DMS79 treated with DMSO at 0.1 percent for 48 hours (cell line): ENCODE results near the gene SRRM3.
A peak's percentile ranks its signal among the peaks of the same experiment; 100 is the strongest.
"Not testable (repeated sequence)": the region's sequence is repeated elsewhere in the genome, so short reads cannot be mapped to it uniquely, and the experiment has no call there.

Experiments used
- DNase-seq: peaks from one replicate; lab custom pipeline; 2025; lab: John Stamatoyannopoulos, UW

The SRRM3 gene

GRCh38 chr7:76291351-76292212 lies 89.9 kb downstream of the SRRM3 start:
- DNase-seq = peak; percentile 82

DNA sequence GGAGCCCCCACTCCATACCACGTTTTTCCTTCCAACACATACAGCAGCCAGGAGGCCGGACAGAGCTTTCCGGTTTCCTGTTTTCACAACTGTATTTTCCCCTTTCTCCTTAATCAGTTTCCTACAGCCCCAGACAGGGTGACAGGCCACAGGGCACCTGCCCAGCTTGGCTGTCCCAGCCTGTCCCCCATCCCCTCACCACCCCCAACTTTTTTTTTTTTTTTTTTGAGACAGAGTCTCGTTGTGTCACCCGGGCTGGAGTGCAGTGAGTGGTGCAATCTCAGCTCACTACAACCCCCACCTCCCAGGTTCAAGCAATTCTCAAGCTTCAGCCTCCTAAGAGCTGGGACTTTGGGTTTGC lies 90.5 kb downstream of the SRRM3 start:
- DNase-seq = no peak

GRCh38 chr7:76292911-76293310 lies 91.2 kb downstream of the SRRM3 start:
- DNase-seq = not testable (repeated sequence)

DNA sequence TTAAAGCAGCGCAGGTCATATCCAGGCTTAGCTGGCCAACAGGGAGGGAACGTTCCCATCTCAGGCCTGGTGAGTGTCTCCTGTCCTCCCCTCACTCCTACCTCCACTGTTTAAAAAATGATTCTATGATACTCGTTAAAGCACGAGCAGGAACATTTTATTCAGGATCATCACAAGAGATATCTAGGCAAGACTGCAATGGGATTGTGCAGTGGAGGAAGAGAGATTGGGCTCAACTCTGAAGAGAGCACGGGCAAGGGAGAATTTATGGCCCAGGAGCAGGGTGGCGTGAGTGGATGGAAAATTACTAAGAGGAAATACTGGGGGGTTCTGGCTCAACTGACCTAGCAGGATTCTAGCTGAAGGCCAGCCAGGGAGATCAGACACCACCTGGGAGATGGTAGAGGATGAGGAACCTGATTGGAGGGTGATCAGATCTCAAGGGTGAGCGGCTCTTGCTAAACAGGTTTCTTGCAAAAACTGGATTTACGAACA lies 91.8 kb downstream of the SRRM3 start:
- DNase-seq = no peak

DNA sequence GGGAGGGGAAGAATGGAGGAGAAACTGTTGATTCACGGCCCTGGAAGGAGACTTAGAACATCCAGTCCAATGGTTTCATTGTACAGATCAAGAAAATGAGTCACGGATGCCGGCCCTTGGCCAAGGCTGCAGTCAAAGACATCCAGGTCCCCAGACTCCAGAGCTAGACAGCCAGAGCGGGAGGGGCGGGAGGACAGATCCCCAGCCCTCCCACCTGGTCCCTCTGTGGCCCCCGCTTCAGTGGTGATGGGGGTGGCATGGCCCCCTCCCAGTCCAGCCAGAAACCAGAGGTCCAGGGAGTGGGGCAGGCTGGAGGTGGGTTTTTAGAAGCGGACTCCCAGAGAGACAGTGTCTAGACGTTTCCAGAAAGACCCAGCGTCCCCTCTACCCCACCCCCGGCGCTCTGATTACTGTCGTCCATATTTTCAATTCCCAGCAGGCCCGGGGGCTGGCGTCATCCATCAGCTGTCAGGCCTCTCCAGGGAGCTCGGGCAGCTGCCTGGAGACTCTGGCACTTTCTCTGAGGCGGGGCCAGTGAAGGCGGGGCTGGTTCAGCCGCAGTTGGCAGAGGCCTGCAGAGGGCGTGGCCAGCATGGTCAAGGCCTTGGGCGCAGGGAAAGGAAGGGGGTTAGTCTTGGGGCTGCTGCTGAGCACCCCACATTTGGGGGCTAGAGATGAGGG lies 92.8 kb downstream of the SRRM3 start:
- peak; percentile 88 for DNase-seq

- peak; percentile 18 for DNase-seq
Observed at GRCh38 chr7:76296743-76297740, 95.3 kb downstream of the SRRM3 start.

DNA sequence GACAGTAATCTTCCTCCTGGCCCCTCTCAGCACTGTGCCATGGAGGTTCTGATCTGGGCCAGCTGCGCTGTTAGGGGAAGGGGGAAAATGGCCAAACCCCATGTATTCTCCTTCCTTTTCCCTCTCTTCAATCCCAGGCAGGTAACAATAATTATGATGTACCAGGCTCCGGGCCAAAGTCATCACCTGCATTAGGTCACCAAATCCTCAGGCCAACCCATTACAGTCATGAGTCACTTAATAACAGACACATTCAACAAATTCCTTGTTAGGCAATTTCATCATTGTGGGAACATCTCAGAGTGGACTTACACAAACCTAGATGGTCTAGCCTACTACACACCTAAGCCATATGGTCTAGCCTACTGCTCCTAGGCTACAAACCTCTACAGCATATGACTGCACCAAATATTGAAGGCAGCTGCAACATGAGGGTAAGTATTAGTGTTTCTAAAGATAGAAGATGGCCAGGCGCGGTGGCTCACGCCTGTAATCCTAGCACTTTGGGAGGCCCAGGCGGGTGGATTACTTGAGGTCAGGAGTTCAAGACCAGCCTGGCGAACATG lies 98.6 kb downstream of the SRRM3 start:
- DNase-seq = no peak

GRCh38 chr7:76301000-76301399 lies 99.3 kb downstream of the SRRM3 start:
- DNase-seq = no peak

GRCh38 chr7:76302347-76303201 lies 100.9 kb downstream of the SRRM3 start, which contains the start of gene HSPB1:
TSS of gene HSPB1 (plus strand) at chr7:76302673. CDS start at chr7:76302713, 40 bp downstream.
- DNase-seq = peak; percentile 99

GRCh38 chr7:76303202-76304147 lies 101.8 kb downstream of the SRRM3 start:
- peak; percentile 69 for DNase-seq

GRCh38 chr7:76304888-76305375 lies 103.2 kb downstream of the SRRM3 start:
- peak; percentile 41 for DNase-seq

GRCh38 chr7:76308874-76309273 lies 107.2 kb downstream of the SRRM3 start:
- DNase-seq = not testable (repeated sequence)

DNA sequence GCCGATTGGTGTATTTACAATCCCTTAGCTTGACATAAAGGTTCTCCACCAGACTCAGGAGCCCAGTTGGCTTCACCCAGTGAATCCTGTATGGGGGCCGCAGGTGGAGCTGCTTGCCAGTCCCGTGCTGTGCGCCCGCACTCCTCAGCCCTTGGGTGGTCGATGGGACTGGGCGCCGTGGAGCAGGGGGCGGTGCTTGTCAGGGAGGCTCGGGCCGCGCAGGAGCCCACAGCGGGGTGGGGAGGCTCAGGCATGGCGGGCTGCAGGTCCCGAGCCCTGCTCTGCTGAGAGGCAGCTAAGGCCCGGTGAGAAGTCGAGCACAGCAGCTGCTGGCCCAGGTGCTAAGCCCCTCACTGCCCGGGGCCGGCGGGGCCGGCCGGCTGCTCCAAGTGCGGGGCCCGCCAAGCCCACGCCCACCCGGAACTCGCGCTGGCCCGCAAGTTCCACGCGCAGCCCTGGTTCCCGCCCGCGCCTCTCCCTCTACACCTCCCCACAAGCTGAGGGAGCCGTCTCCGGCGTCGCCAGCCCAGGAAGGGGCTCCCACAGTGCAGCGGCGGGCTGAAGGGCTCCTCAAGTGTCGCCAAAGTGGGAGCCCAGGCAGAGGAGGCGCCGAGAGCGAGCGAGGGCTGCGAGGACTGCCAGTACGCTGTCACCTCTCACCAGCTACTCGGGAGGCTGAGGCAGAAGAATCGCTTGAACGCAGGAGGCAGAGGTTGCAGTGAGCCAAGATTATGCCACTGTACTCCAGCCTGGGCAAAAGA lies 107.8 kb downstream of the SRRM3 start:
- DNase-seq = not testable (repeated sequence)

DNA sequence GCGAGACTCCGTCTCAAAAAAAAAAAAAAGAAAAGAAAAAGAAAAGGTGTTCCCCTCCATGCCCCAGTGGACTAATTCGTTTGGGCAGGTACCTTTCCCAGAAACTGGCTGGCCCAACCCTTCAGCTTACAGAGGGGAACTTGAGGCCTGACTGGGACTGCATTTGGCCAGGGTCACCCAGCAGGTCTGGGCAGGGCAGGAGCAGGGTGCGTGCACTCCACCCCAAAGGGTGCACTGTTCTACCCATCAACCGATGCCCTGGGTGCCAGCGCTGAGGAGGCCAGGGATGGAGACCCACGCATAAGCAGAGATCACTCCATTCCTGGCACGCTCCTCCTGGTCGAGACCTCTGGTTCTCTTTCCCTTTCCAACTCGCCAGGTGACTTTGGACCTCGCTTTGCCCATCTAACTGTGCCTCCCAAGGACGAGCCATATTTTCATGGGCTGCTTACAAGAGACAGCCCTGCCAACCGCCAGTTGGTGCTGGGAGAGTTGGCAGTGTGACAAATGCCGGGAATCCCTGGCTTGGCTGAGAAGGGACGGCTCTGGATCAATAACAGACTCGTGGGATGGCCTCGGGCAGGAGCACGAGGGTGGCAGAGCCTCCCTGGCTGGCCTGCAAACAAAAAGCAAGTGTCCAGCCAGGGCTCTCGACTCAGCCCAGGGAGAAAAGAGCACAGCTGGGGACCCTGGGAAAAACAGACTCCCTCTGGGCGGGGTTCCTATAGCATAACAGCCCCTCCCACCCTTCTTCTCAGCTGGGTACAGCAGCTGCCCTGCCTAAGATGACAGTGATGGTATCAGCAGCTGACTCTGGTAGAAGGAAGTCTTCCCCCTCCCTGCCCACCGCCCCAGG lies 108.6 kb downstream of the SRRM3 start:
- peak; percentile 70 for DNase-seq

DNA sequence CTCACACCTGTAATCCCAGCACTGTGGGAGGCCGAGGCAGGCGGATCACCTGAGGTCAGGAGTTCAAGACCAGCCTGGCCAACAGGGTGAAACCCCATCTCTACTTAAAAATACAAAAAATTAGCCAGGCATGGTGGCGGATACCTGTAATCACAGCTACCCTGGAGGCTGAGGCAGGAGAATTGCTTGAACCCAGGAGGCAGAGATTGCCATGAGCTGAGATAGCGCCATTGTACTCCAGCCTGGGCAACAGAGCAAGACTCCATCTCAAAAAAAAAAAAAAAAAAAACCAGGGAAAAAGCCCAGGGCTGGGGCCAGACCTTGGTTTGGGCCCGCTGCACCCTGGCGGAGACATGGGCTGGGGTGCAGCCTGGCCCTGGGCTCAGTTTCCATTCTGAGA lies 110.1 kb downstream of the SRRM3 start:
- not testable (repeated sequence) for DNase-seq

GRCh38 chr7:76314042-76314721 lies 112.5 kb downstream of the SRRM3 start:
- peak; percentile 86 for DNase-seq

DNA sequence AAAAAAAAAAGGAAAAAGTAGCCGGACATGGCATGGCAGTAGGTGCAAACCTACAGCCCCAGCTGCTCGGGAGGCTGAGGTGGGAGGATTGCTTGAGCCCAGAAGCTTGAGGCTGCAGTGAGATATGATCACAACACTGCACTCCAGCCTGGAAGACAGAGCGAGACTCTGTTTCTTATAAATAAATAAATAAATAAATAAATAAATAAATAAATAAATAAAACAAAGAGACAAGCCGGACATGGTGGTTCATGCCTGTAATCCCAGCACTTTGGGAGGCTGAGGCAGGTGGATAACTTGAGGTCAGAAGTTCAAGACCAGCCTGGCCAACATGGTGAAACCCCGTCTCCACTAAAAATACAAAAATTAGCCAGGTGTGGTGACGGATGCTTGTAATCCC lies 113.0 kb downstream of the SRRM3 start:
- DNase-seq = not testable (repeated sequence)
